Liver (tissue), 9 donors: ENCODE results near the gene USP2. TPM values are rescaled to one million over a fixed set of nuclear protein-coding genes. Genes with fewer than 3 reads are reported as not detected.

Source experiments
- DNase-seq: peaks from one replicate; pipeline ENCODE4 v3.0.0-alpha.2; 2017; ENCODE audit warnings: low spot score
- H3K27ac ChIP-seq, 2 donors: one replicate each; pipeline ENCODE4 v1.7.0; 2013; ENCODE audit warnings: inconsistent platforms in 2 of 2, low read length in 2 of 2, control low read depth in 1 of 2, low read depth in 1 of 2, mild to moderate bottlenecking in 1 of 2
- H3K27me3 ChIP-seq, 4 donors: one replicate each; pipeline versions ENCODE4 v1.6.1 to v1.7.0; 2013; ENCODE audit warnings: low read length in 3 of 4, inconsistent platforms in 1 of 4, mild to moderate bottlenecking in 1 of 4, moderate library complexity in 1 of 4; ENCODE audit not compliant: control insufficient read depth in 4 of 4, insufficient read depth in 4 of 4
- H3K36me3 ChIP-seq, 4 donors: one replicate each; pipeline versions ENCODE4 v1.6.1 to v1.7.0; 2013; ENCODE audit warnings: low read length in 3 of 4, mild to moderate bottlenecking in 3 of 4, low read depth in 1 of 4, moderate library complexity in 1 of 4; ENCODE audit not compliant: control insufficient read depth in 4 of 4, insufficient read depth in 3 of 4
- H3K4me1 ChIP-seq, 4 donors: one replicate each; pipeline versions ENCODE4 v1.6.1 to v1.7.0; 2013; ENCODE audit warnings: low read length in 3 of 4, mild to moderate bottlenecking in 3 of 4, moderate library complexity in 1 of 4; ENCODE audit not compliant: control insufficient read depth in 4 of 4, insufficient read depth in 4 of 4
- H3K4me3 ChIP-seq, 3 donors: one replicate each; pipeline versions ENCODE4 v1.6.1 to v1.7.0; 2013; ENCODE audit warnings: low read length in 3 of 3, control low read depth in 1 of 3, low read depth in 1 of 3, mild to moderate bottlenecking in 1 of 3
- H3K9ac ChIP-seq, 2 donors: one replicate each; pipeline ENCODE4 v1.7.0; 2013; ENCODE audit warnings: low read length in 2 of 2, mild to moderate bottlenecking in 2 of 2, moderate library complexity in 2 of 2, control low read depth in 1 of 2, low read depth in 1 of 2
- H3K9me3 ChIP-seq, 4 donors: one replicate each; pipeline versions ENCODE4 v1.6.1 to v1.7.0; 2013; ENCODE audit warnings: low read length in 3 of 4; ENCODE audit not compliant: control insufficient read depth in 4 of 4
- EGR1 ChIP-seq, 2 donors: IDR thresholded peaks; 2 replicates each; pipeline ENCODE4 v1.6.1; 2016 to 2018; ENCODE audit warnings: antibody characterized with exemption in 2 of 2, low read depth in 2 of 2
- FOXA1 ChIP-seq: IDR thresholded peaks from 2 replicates; pipeline ENCODE4 v1.6.1; 2016; ENCODE audit warnings: antibody characterized with exemption
- FOXA2 ChIP-seq: IDR thresholded peaks from 2 replicates; pipeline ENCODE4 v1.6.1; 2016; ENCODE audit warnings: antibody characterized with exemption
- GABPA ChIP-seq, 2 donors: IDR thresholded peaks in 1 of 2; conservative IDR thresholded peaks in 1 of 2; 2 replicates each; pipeline ENCODE4 v1.6.1; 2016; ENCODE audit warnings: antibody characterized with exemption in 2 of 2, mild to moderate bottlenecking in 1 of 2, moderate library complexity in 1 of 2
- HNF4A ChIP-seq, 2 donors: conservative IDR thresholded peaks; 2 replicates each; pipeline ENCODE4 v1.6.1; 2016; ENCODE audit warnings: antibody characterized with exemption in 2 of 2, mild to moderate bottlenecking in 2 of 2
- HNF4G ChIP-seq: IDR thresholded peaks from 2 replicates; pipeline ENCODE4 v1.6.1; 2016; ENCODE audit warnings: antibody characterized with exemption
- JUND ChIP-seq, 2 donors: IDR thresholded peaks; 2 replicates each; pipeline ENCODE4 v1.6.1; 2016; ENCODE audit warnings: antibody characterized with exemption in 2 of 2
- NR2F2 ChIP-seq: IDR thresholded peaks from 2 replicates; pipeline ENCODE4 v1.6.1; 2016; ENCODE audit warnings: antibody characterized with exemption
- RAD21 ChIP-seq, 2 donors: IDR thresholded peaks; 2 replicates each; pipeline ENCODE4 v1.6.1; 2016; ENCODE audit warnings: antibody characterized with exemption in 2 of 2, mild to moderate bottlenecking in 2 of 2
- RXRA ChIP-seq, 2 donors: IDR thresholded peaks; 2 replicates each; pipeline ENCODE4 v1.6.1; 2017 to 2018; ENCODE audit warnings: antibody characterized with exemption in 2 of 2, mild to moderate bottlenecking in 1 of 2
- SP1 ChIP-seq: IDR thresholded peaks from 2 replicates; pipeline ENCODE4 v1.6.1; 2018; ENCODE audit warnings: antibody characterized with exemption, mild to moderate bottlenecking
- TAF1 ChIP-seq: conservative IDR thresholded peaks from 2 replicates; pipeline ENCODE4 v1.6.1; 2016; ENCODE audit warnings: antibody characterized with exemption, mild to moderate bottlenecking
- YY1 ChIP-seq: IDR thresholded peaks from 2 replicates; pipeline ENCODE4 v1.6.1; 2016; ENCODE audit warnings: antibody characterized with exemption, mild to moderate bottlenecking
- WGBS: extraction: QIAGEN DNeasy Blood & Tissue Kit; methylation state at CpG from one replicate; pipeline ENCODE4 v1.1.7; 2013; 5-methylcytosine and 5-hydroxymethylcytosine counted together
- polyA plus RNA-seq, 2 donors: library from polyadenylated mRNA; stranded (reverse) in 1 of 2; unstranded in 1 of 2; fragments of 200-250 nt in 1 of 2; fragments of >200 nt in 1 of 2; fragmentation: Nextera tagmentation in 1 of 2; extraction: Ambion mirVana in 1 of 2; gene quantifications; one replicate each; pipeline versions ENCODE4 v1.2.1 to v1.2.3, GENCODE V29; 2013 to 2015
- total RNA-seq, 2 donors: library from RNA; depleted of rRNA; stranded (reverse); fragments of >200 nt; gene quantifications; one replicate each; pipeline ENCODE4 v1.2.3, GENCODE V29; 2014
- TF ChIP-seq, protein P1 (sequence below): IDR thresholded peaks from 2 replicates; pipeline ENCODE4 v1.6.1; 2016; ENCODE audit warnings: antibody characterized with exemption, mild to moderate bottlenecking
- TF ChIP-seq, protein P2 (sequence below): IDR thresholded peaks from 2 replicates; pipeline ENCODE4 v1.6.1; 2016; ENCODE audit warnings: antibody characterized with exemption
- TF ChIP-seq, protein P3 (sequence below): fragments of 150-350 bp; IDR thresholded peaks from 2 replicates; pipeline ENCODE4 v1.5.1; 2017; ENCODE audit warnings: improper control_type of control experiment, low read depth, low read length; ENCODE audit not compliant: missing input control
- TF ChIP-seq, protein P4 (sequence below): IDR thresholded peaks from 2 replicates; pipeline ENCODE4 v1.6.1; 2016; ENCODE audit warnings: antibody characterized with exemption
- TF ChIP-seq, protein P5 (sequence below): IDR thresholded peaks from 2 replicates; pipeline ENCODE4 v1.6.1; 2016; ENCODE audit warnings: antibody characterized with exemption
- donor health status: healthy.
- donor health status: healthy.
- donor health status: healthy.
- donor health status: healthy.
- donor health status: healthy.

Gene USP2
- total and polyA plus RNA-seq, 4 donors, result 0.65 to 4.4 (median 2.1) TPM

DNA sequence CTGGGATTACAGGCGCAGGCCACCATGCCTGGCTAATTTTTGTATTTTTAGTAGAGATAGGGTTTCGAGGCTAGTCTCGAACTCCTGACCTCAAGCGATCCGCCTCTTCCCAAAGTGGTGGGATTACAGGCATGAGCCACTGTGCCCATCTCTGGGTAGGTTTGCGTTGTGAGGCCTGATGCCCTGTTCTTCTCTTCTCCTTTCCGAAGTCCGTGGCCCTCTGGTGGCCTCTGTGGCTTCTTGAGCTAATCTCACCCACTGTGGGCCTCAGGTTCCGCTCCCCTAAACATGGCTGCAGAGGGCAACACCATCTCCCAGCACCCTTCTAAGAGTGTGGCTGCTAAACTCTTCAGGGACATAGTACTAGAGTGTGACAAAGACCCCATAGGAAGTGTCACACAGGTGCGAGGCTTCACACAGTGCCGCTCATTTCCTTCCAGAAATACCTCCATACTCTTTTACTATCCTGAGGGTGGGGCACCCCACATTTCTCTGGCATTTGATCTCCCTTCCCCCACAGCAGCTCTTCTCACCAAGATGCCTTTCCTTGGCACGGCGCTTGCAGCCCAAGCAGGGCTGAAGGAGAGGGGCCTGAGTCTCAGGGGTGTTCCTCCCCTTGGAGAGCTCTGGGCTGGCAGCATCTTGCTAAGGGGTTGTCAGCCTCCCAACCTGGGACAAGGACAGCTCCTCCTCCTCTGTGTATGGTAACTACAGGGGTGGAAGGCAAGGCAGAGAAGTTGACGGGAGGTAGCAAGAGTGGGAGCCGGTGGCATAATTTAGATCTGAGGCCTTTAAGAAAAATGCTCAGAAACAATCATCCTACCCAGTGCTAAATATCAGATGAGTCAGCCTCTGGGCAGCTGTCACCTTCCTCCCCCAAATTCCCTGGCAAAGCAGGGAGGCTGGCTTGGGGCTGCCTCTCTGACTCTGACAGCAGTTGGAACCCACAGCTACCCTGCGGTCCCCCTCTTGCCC lies 35.4 kb upstream of the USP2 start:
- Histone ChIP-seq H3K36me3 (no peaks in the 10 kb centered on the region), H3K4me3 (no peak overlapping the region), H3K9me3 (no peaks in the 10 kb centered on the region), H3K27ac (no peak overlapping the region), H3K27me3 (no peaks in the 10 kb centered on the region), H3K4me1 (peaks cover 0 to 2% (median 0%) of the 10 kb centered on the region in 4 donors), H3K9ac (no peak overlapping the region)
- DNase-seq, result no peak
- WGBS, result 94% methylated on average over 16 of the region's 16 CpGs
- TF ChIP-seq, protein P1, sequence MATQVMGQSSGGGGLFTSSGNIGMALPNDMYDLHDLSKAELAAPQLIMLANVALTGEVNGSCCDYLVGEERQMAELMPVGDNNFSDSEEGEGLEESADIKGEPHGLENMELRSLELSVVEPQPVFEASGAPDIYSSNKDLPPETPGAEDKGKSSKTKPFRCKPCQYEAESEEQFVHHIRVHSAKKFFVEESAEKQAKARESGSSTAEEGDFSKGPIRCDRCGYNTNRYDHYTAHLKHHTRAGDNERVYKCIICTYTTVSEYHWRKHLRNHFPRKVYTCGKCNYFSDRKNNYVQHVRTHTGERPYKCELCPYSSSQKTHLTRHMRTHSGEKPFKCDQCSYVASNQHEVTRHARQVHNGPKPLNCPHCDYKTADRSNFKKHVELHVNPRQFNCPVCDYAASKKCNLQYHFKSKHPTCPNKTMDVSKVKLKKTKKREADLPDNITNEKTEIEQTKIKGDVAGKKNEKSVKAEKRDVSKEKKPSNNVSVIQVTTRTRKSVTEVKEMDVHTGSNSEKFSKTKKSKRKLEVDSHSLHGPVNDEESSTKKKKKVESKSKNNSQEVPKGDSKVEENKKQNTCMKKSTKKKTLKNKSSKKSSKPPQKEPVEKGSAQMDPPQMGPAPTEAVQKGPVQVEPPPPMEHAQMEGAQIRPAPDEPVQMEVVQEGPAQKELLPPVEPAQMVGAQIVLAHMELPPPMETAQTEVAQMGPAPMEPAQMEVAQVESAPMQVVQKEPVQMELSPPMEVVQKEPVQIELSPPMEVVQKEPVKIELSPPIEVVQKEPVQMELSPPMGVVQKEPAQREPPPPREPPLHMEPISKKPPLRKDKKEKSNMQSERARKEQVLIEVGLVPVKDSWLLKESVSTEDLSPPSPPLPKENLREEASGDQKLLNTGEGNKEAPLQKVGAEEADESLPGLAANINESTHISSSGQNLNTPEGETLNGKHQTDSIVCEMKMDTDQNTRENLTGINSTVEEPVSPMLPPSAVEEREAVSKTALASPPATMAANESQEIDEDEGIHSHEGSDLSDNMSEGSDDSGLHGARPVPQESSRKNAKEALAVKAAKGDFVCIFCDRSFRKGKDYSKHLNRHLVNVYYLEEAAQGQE, result no peak
- no peak for TF ChIP-seq SP1
- TF ChIP-seq NR2F2, result no peak
- no peak for TF ChIP-seq HNF4A (conservative IDR thresholded peaks at IDR 0.05)
- TF ChIP-seq GABPA (IDR thresholded peaks at IDR 0.05 in 1 of 2, conservative IDR thresholded peaks at IDR 0.05 in 1 of 2), result no peak
- TF ChIP-seq HNF4G, result no peak
- no peak for TF ChIP-seq RAD21 (IDR thresholded peaks at IDR 0.05)
- no peak for TF ChIP-seq FOXA1
- TF ChIP-seq, protein P2, sequence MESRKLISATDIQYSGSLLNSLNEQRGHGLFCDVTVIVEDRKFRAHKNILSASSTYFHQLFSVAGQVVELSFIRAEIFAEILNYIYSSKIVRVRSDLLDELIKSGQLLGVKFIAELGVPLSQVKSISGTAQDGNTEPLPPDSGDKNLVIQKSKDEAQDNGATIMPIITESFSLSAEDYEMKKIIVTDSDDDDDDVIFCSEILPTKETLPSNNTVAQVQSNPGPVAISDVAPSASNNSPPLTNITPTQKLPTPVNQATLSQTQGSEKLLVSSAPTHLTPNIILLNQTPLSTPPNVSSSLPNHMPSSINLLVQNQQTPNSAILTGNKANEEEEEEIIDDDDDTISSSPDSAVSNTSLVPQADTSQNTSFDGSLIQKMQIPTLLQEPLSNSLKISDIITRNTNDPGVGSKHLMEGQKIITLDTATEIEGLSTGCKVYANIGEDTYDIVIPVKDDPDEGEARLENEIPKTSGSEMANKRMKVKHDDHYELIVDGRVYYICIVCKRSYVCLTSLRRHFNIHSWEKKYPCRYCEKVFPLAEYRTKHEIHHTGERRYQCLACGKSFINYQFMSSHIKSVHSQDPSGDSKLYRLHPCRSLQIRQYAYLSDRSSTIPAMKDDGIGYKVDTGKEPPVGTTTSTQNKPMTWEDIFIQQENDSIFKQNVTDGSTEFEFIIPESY, result no peak
- TF ChIP-seq RXRA (IDR thresholded peaks at IDR 0.05), result no peak
- TF ChIP-seq, protein P3, sequence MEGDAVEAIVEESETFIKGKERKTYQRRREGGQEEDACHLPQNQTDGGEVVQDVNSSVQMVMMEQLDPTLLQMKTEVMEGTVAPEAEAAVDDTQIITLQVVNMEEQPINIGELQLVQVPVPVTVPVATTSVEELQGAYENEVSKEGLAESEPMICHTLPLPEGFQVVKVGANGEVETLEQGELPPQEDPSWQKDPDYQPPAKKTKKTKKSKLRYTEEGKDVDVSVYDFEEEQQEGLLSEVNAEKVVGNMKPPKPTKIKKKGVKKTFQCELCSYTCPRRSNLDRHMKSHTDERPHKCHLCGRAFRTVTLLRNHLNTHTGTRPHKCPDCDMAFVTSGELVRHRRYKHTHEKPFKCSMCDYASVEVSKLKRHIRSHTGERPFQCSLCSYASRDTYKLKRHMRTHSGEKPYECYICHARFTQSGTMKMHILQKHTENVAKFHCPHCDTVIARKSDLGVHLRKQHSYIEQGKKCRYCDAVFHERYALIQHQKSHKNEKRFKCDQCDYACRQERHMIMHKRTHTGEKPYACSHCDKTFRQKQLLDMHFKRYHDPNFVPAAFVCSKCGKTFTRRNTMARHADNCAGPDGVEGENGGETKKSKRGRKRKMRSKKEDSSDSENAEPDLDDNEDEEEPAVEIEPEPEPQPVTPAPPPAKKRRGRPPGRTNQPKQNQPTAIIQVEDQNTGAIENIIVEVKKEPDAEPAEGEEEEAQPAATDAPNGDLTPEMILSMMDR, result no peak
- TF ChIP-seq, protein P4, sequence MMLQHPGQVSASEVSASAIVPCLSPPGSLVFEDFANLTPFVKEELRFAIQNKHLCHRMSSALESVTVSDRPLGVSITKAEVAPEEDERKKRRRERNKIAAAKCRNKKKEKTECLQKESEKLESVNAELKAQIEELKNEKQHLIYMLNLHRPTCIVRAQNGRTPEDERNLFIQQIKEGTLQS, result no peak
- no peak for TF ChIP-seq YY1

DNA sequence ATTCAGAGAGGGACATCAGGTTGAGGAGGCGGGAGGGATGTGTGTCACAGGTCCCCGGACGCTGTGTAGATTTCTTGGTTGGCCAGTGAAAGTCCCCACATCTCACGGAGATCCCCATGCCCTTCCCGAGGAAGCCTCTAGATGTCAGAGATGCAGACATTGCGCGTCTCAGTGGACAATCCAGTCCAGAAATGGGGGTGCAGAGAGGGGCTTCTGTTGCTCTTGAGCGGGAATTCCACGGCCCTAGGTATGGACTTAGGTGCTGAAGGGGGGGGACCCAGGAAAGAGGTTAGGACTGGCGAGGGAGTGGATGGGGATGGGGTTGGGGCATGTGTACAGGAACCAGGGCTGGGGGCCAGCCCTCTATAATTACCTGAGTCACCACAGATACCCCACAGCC lies 34.5 kb upstream of the USP2 start:
- H3K9ac ChIP-seq, result no peak overlapping the region
- DNase-seq, result no peak
- 96% methylated on average over 10 of the region's 10 CpGs for WGBS
- no peak for TF ChIP-seq RXRA (IDR thresholded peaks at IDR 0.05)
- no peak for TF ChIP-seq NR2F2
- TF ChIP-seq HNF4A (conservative IDR thresholded peaks at IDR 0.05), result no peak
- no peak for TF ChIP-seq FOXA2
- TF ChIP-seq FOXA1, result no peak
- no peak for TF ChIP-seq GABPA (IDR thresholded peaks at IDR 0.05 in 1 of 2, conservative IDR thresholded peaks at IDR 0.05 in 1 of 2)
- TF ChIP-seq, protein P1, result no peak
- TF ChIP-seq RAD21 (IDR thresholded peaks at IDR 0.05), result no peak
- no peak for TF ChIP-seq EGR1 (IDR thresholded peaks at IDR 0.05; ENCODE audit: low read depth in 2 of 2)
- TF ChIP-seq, protein P5, sequence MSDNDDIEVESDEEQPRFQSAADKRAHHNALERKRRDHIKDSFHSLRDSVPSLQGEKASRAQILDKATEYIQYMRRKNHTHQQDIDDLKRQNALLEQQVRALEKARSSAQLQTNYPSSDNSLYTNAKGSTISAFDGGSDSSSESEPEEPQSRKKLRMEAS, result no peak
- no peak for TF ChIP-seq TAF1
- no peak for TF ChIP-seq JUND (IDR thresholded peaks at IDR 0.05)
- TF ChIP-seq, protein P4, result no peak
- no peak for TF ChIP-seq YY1
- no peak for TF ChIP-seq HNF4G

More for the DNA sequence above, 34.5 kb upstream of the USP2 start:
- Histone ChIP-seq H3K4me1 (no peaks in the 10 kb centered on the region), H3K36me3 (no peaks in the 10 kb centered on the region), H3K9me3 (no peaks in the 10 kb centered on the region), H3K27ac (no peak overlapping the region), H3K4me3 (no peak overlapping the region), H3K27me3 (no peaks in the 10 kb centered on the region)
